ENCODE data around the gene FITM1. TPM values are rescaled to one million over a fixed set of nuclear protein-coding genes. Genes with fewer than 3 reads are reported as not detected.

FITM1 gene
- total RNA-seq, 2 experiments from 2014 or later, result 1.5 to 1.7 TPM

DNA sequence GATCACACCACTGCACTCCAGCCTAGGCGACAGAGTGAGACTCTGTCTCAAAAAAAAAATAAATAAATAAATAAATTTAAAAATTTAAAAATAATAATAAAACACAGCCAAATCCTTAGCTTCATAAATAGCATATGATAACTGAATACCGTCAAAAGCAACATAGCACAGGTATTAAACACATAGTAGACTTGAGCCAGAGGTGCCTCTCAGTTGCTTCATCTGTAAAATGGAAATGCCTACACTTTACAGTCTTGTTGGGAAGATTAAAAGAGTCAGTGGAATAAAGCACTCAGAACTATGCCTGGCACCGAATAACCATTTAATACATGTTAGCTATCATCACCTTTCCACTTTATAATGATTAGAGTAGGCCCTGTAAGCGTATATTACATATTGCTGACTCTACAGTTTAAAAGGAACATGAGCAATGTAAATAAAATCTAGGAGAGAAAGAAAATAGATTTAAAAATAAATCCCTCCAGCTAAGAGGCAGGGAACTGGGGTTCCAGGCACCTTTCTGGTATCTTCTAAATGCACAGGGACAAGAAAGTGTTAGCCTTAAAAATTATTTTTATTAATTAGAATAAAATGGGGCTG, 23.7 kb upstream of the FITM1 start:
- Histone ChIP-seq H3K27me3 (ENCODE audit: control insufficient read depth in 1 of 2, insufficient read depth in 2 of 2, low read length in 2 of 2) (no peaks in the 10 kb centered on the region), H3K4me3 (ENCODE audit: low read length) (no peak overlapping the region), H3K36me3 (ENCODE audit: insufficient read depth, low read length) (peaks cover 18% of the 10 kb centered on the region), H3K27ac (ENCODE audit: low read depth in 1 of 2, low read length in 2 of 2) (no peak overlapping the region), H3K9me3 (ENCODE audit: control insufficient read depth in 1 of 2, insufficient read depth in 1 of 2, low read length in 2 of 2) (no peaks in the 10 kb centered on the region), H3K4me1 (ENCODE audit: insufficient read depth, low read length) (peaks cover 17% of the 10 kb centered on the region)
- DNase-seq (no peak), ATAC-seq (ENCODE audit: poor library complexity) (no peak)
- Mint-ChIP-seq H3K4me3 (no peak overlapping the region), H3K27ac (no peak overlapping the region), H3K9me3 (no peaks in the 10 kb centered on the region), H3K36me3 (ENCODE audit: low read depth) (peaks cover 22% of the 10 kb centered on the region), H3K4me1 (ENCODE audit: low read depth) (peaks cover 10% of the 10 kb centered on the region), H3K27me3 (no peaks in the 10 kb centered on the region)
- intact Hi-C loops (cut with DNase I, micrococcal nuclease), result loop anchor here in 1 of 2 experiments (5.0 kb wide), 1 partner anchor 119 kb away; the partner anchor contains the start of gene DHRS4L2
- POLR2A ChIA-PET, result interaction anchor here (1.2 to 5.2 kb wide), 3 partner anchors 12 to 497 kb away, joined by 3 to 72 read pairs (median 3); partner anchors contain the start of gene PCK2
- CTCF ChIA-PET, result interaction anchor here (1.2 to 5.3 kb wide), 6 partner anchors 12 to 70 kb away, joined by 3 to 63 read pairs (median 6); partner anchors contain the start of genes IRF9 and PCK2
- no peak for TF ChIP-seq CTCF (IDR thresholded peaks at IDR 0.05)

DNA sequence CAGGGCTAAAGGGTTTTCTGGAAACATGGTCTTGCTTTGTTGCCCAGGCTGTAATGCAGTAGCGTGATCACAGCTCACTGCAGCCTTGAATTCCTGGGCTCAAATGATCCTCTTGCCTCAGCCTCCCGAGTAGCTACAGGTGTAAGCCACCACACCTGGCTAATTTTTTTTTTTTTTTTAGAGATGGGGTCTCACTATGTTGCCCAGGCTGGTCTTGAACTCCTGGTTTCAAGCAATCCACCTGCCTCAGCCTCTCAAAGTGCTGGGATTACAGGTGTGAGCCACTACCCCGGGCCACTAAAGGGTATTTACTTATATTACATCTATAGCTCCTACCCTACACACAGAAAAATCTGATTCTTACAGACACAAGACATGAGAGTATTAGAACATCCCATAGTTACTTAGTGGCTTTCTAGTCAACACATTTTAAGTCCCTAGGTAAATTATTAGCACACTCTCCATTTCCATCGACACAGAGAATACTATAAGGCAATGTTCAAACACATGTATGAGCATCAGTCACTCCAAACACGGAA, 22.1 kb upstream of the FITM1 start:
- Histone ChIP-seq H3K9me3 (ENCODE audit: control insufficient read depth in 1 of 2, insufficient read depth in 1 of 2, low read length in 2 of 2) (no peaks in the 10 kb centered on the region), H3K27me3 (ENCODE audit: control insufficient read depth in 1 of 2, insufficient read depth in 2 of 2, low read length in 2 of 2) (no peaks in the 10 kb centered on the region), H3K36me3 (ENCODE audit: insufficient read depth, low read length) (peaks cover 10% of the 10 kb centered on the region), H3K4me3 (ENCODE audit: low read length) (no peak overlapping the region), H3K27ac (ENCODE audit: low read depth in 1 of 2, low read length in 2 of 2) (peak overlapping the region; percentile 28 to 39), H3K4me1 (ENCODE audit: insufficient read depth, low read length) (peaks cover 20% of the 10 kb centered on the region)
- no peak for TF ChIP-seq CTCF (IDR thresholded peaks at IDR 0.05)
- DNase-seq (no peak), ATAC-seq (ENCODE audit: poor library complexity) (peak; percentile 25)
- Mint-ChIP-seq H3K27me3 (no peaks in the 10 kb centered on the region), H3K4me3 (peak overlapping the region; percentile 83), H3K27ac (peak overlapping the region; percentile 95), H3K36me3 (ENCODE audit: low read depth) (peaks cover 14% of the 10 kb centered on the region), H3K4me1 (ENCODE audit: low read depth) (peaks cover 10% of the 10 kb centered on the region), H3K9me3 (no peaks in the 10 kb centered on the region)
- intact Hi-C loops (cut with DNase I, micrococcal nuclease), result loop anchor here (1.0 to 5.0 kb wide), 4 partner anchors 14 to 121 kb away; partner anchors contain the start of genes DHRS4L2 (in 1 of the 2) and PCK2 (in 1 of the 2)
- POLR2A ChIA-PET, result interaction anchor here (0.7 to 5.2 kb wide), 20 partner anchors 13 to 188 kb away, joined by 3 to 72 read pairs (median 7); partner anchors contain the start of genes CARMIL3, CHMP4A, DHRS4L2 and EMC9
- CTCF ChIA-PET, result interaction anchor here (0.5 to 5.3 kb wide), 36 partner anchors 9 to 443 kb away, joined by 3 to 63 read pairs (median 4); partner anchors contain the start of genes CARMIL3, CBLN3, DHRS4L2 and EMC9

DNA sequence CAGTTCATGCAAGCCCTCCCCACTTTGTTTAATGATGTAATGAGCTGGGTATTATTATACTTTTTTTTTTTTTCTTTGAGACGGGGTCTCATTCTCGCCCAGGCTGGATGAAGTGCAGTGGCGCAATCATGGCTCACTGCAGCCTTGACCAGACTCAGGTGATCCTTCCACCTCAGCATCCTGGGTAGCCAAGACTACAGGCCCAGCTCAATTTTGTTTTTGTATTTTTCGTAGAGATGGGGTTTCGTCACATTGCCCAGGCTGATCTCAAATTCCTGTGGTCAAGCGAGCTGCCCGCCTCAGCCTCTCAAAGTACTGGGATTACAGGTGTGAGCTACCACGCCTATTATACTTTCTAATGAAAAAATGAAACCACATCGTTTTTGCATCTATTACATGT, 20.4 kb upstream of the FITM1 start:
- ATAC-seq (ENCODE audit: poor library complexity), result no peak
- H3K9me3 Mint-ChIP-seq, result no peaks in the 10 kb centered on the region
- ChIA-PET CTCF (interaction anchor here (0.7 to 5.3 kb wide), 6 partner anchors 20 to 104 kb away, joined by 3 to 48 read pairs (median 13); partner anchors contain the start of genes EMC9, IRF9, PSME2 and RNF31), POLR2A (interaction anchor here (0.6 to 5.2 kb wide), 10 partner anchors 15 to 1015 kb away, joined by 3 to 72 read pairs (median 4); partner anchors contain the start of genes ACIN1, C14orf119, EMC9 and IRF9)
- Histone ChIP-seq H3K4me3 (ENCODE audit: low read length) (no peak overlapping the region), H3K36me3 (ENCODE audit: insufficient read depth, low read length) (no peaks in the 10 kb centered on the region), H3K27ac (ENCODE audit: low read depth in 1 of 2, low read length in 2 of 2) (no peak overlapping the region), H3K4me1 (ENCODE audit: insufficient read depth, low read length) (peaks cover 25% of the 10 kb centered on the region), H3K27me3 (ENCODE audit: control insufficient read depth in 1 of 2, insufficient read depth in 2 of 2, low read length in 2 of 2) (no peaks in the 10 kb centered on the region), H3K9me3 (ENCODE audit: control insufficient read depth in 1 of 2, insufficient read depth in 1 of 2, low read length in 2 of 2) (no peaks in the 10 kb centered on the region)
- intact Hi-C loops (cut with DNase I, micrococcal nuclease), result loop anchor here (5.0 to 10.0 kb wide), 4 partner anchors 187 to 643 kb away; partner anchors contain the start of genes AP1G2 (in 1 of the 2), DHRS1 (in 1 of the 2), NGDN (in 1 of the 2) and NOP9 (in 1 of the 2)
- H3K27ac Mint-ChIP-seq, result peak overlapping the region; percentile 95
- H3K4me3 Mint-ChIP-seq, result no peak overlapping the region
- no peaks in the 10 kb centered on the region for H3K27me3 Mint-ChIP-seq
- no peak for DNase-seq
- peaks cover 13% of the 10 kb centered on the region for H3K4me1 Mint-ChIP-seq (ENCODE audit: low read depth)
- H3K36me3 Mint-ChIP-seq (ENCODE audit: low read depth), result peaks cover 18% of the 10 kb centered on the region
- TF ChIP-seq CTCF (IDR thresholded peaks at IDR 0.05), result no peak
